H9 (cell line): ENCODE data around the gene TMEFF2. TPM values are rescaled to one million over a fixed set of nuclear protein-coding genes. Genes with fewer than 3 reads are reported as not detected.

Experiments used
- DNase-seq: peaks from one replicate; pipeline ENCODE4 v3.0.0-alpha.2; 2017
- H2AFZ ChIP-seq: one replicate; pipeline ENCODE4 v1.6.1; 2013; ENCODE audit warnings: mild to moderate bottlenecking, low read length, control low read depth, moderate library complexity
- H2AK5ac ChIP-seq: 2 replicates; pipeline ENCODE4 v1.6.1; 2013; ENCODE audit warnings: low read length, control low read depth, mixed read lengths; ENCODE audit not compliant: insufficient read length
- H2BK120ac ChIP-seq: one replicate; pipeline ENCODE4 v1.6.1; 2013; ENCODE audit warnings: low read depth, mild to moderate bottlenecking, low read length, control low read depth, inconsistent platforms; ENCODE audit not compliant: poor library complexity, severe bottlenecking
- H2BK12ac ChIP-seq: 2 replicates; pipeline ENCODE4 v1.6.1; 2013; ENCODE audit warnings: low read length, control low read depth, mixed read lengths, low read depth; ENCODE audit not compliant: insufficient read length
- H2BK15ac ChIP-seq: 2 replicates; pipeline ENCODE4 v1.6.1; 2013; ENCODE audit warnings: low read depth, low read length, control low read depth
- H2BK20ac ChIP-seq: one replicate; pipeline ENCODE4 v1.6.1; 2013; ENCODE audit warnings: low read depth, mild to moderate bottlenecking, low read length, control low read depth, inconsistent platforms; ENCODE audit not compliant: poor library complexity, severe bottlenecking
- H2BK5ac ChIP-seq: 2 replicates; pipeline ENCODE4 v1.6.1; 2013; ENCODE audit warnings: low read length, control low read depth, mixed read lengths; ENCODE audit not compliant: insufficient read length
- H3K14ac ChIP-seq: 2 replicates; pipeline ENCODE4 v1.6.1; 2013; ENCODE audit warnings: low read length, control low read depth; ENCODE audit not compliant: insufficient read depth
- H3K18ac ChIP-seq: 2 replicates; pipeline ENCODE4 v1.6.1; 2013; ENCODE audit warnings: low read depth, mild to moderate bottlenecking, mixed read lengths, low read length, control low read depth; ENCODE audit not compliant: insufficient read length
- H3K23ac ChIP-seq: 2 replicates; pipeline ENCODE4 v1.6.1; 2013; ENCODE audit warnings: low read length, control low read depth, mixed read lengths, low read depth; ENCODE audit not compliant: insufficient read length
- H3K23me2 ChIP-seq: 2 replicates; pipeline ENCODE4 v1.6.1; 2013; ENCODE audit warnings: low read depth, mild to moderate bottlenecking, mixed read lengths, low read length, control low read depth; ENCODE audit not compliant: insufficient read length, poor library complexity, severe bottlenecking
- H3K27ac ChIP-seq: 2 replicates; pipeline ENCODE4 v1.5.1; 2013; ENCODE audit warnings: low read length, control low read depth, mixed read lengths, low read depth; ENCODE audit not compliant: insufficient read length
- H3K27me3 ChIP-seq: 2 replicates; pipeline ENCODE4 v1.6.1; 2013; ENCODE audit warnings: low read length, control low read depth, inconsistent platforms; ENCODE audit not compliant: insufficient read depth
- H3K4ac ChIP-seq: 2 replicates; pipeline ENCODE4 v1.6.1; 2013; ENCODE audit warnings: low read depth, mild to moderate bottlenecking, control low read depth, inconsistent platforms, low read length, moderate library complexity
- H3K4me1 ChIP-seq: 2 replicates; pipeline ENCODE4 v1.6.1; 2013; ENCODE audit warnings: low read length, control low read depth, inconsistent platforms; ENCODE audit not compliant: insufficient read depth
- H3K4me2 ChIP-seq: 2 replicates; pipeline ENCODE4 v1.6.1; 2013; ENCODE audit warnings: low read length, control low read depth, mixed read lengths; ENCODE audit not compliant: insufficient read length, insufficient read depth
- H3K56ac ChIP-seq: 2 replicates; pipeline ENCODE4 v1.6.1; 2013; ENCODE audit warnings: low read depth, mild to moderate bottlenecking, mixed read lengths, low read length, control low read depth; ENCODE audit not compliant: insufficient read length
- H3K79me1 ChIP-seq: 2 replicates; pipeline ENCODE4 v1.6.1; 2013; ENCODE audit warnings: low read depth, mild to moderate bottlenecking, moderate library complexity, low read length, control low read depth, inconsistent platforms; ENCODE audit not compliant: insufficient read depth, poor library complexity, severe bottlenecking
- H3K79me2 ChIP-seq: 2 replicates; pipeline ENCODE4 v1.6.1; 2013; ENCODE audit warnings: low read length, control low read depth, inconsistent platforms; ENCODE audit not compliant: insufficient read depth
- H3K9ac ChIP-seq: 2 replicates; pipeline ENCODE4 v1.6.1; 2013; ENCODE audit warnings: low read length, control low read depth, mixed read lengths; ENCODE audit not compliant: insufficient read length; ENCODE audit errors: extremely low read depth
- H3K9me3 ChIP-seq: one replicate; pipeline ENCODE4 v1.6.1; 2013; ENCODE audit warnings: low read depth, low read length, inconsistent platforms; ENCODE audit not compliant: control insufficient read depth
- H3T11ph ChIP-seq: one replicate; pipeline ENCODE4 v1.6.1; 2013; ENCODE audit warnings: mild to moderate bottlenecking, low read length, control low read depth, inconsistent platforms
- H4K20me1 ChIP-seq: one replicate; pipeline ENCODE4 v1.6.1; 2013; ENCODE audit not compliant: control insufficient read depth, insufficient read length, insufficient read depth
- H4K5ac ChIP-seq: 2 replicates; pipeline ENCODE4 v1.6.1; 2013; ENCODE audit warnings: low read depth, mild to moderate bottlenecking, mixed read lengths, low read length, control low read depth; ENCODE audit not compliant: insufficient read length
- H4K8ac ChIP-seq: replicated peaks from 2 replicates; pipeline ENCODE4 v1.6.1; 2013; ENCODE audit warnings: low read length, control low read depth, mixed read lengths, low read depth; ENCODE audit not compliant: insufficient read length
- H4K91ac ChIP-seq: 2 replicates; pipeline ENCODE4 v1.6.1; 2013; ENCODE audit warnings: low read depth, mild to moderate bottlenecking, moderate library complexity, mixed read lengths, low read length, control low read depth; ENCODE audit not compliant: insufficient read length
- H3K27ac Mint-ChIP-seq, 3 experiments: 2 replicates in 2 of 3; 3 replicates in 1 of 3; pipeline ENCODE4 v1.8.0; 2020 to 2021; ENCODE audit warnings: mixed read lengths in 3 of 3, mild to moderate bottlenecking in 1 of 3, moderate library complexity in 1 of 3
- H3K27me3 Mint-ChIP-seq: 2 replicates; pipeline ENCODE4 v1.8.0; 2021; ENCODE audit warnings: low read depth, mild to moderate bottlenecking, moderate library complexity, mixed read lengths
- H3K36me3 Mint-ChIP-seq, 3 experiments: 2 replicates in 2 of 3; 3 replicates in 1 of 3; pipeline ENCODE4 v1.8.0; 2020 to 2021; ENCODE audit warnings: low read depth in 3 of 3, mixed read lengths in 3 of 3; ENCODE audit not compliant: insufficient read depth in 1 of 3
- H3K4me1 Mint-ChIP-seq, 2 experiments: 2 replicates each; pipeline ENCODE4 v1.8.0; 2020; ENCODE audit warnings: mixed read lengths in 2 of 2
- H3K4me3 Mint-ChIP-seq, 2 experiments: 2 replicates in 1 of 2; 3 replicates in 1 of 2; pipeline ENCODE4 v1.8.0; 2020 to 2021; ENCODE audit warnings: mild to moderate bottlenecking in 2 of 2, mixed read lengths in 2 of 2, moderate library complexity in 1 of 2
- H3K9me3 Mint-ChIP-seq, 2 experiments: 2 replicates in 1 of 2; 3 replicates in 1 of 2; pipeline ENCODE4 v1.8.0; 2020; ENCODE audit warnings: mild to moderate bottlenecking in 2 of 2, mixed read lengths in 2 of 2, moderate library complexity in 1 of 2
- CTCF ChIP-seq: fragments of 200-600 bp; sonication (generic); conservative IDR thresholded peaks from 3 replicates; pipeline ENCODE4 v1.8.0; 2021; ENCODE audit warnings: antibody characterized with exemption, mild to moderate bottlenecking
- WGBS: extraction: QIAGEN DNeasy Blood & Tissue Kit; methylation state at CpG from one replicate; pipeline ENCODE4 v1.1.7; 2013; ENCODE audit warnings: missing lambda C conversion rate, low lambda C conversion rate, mixed read lengths; ENCODE audit not compliant: insufficient read length; ENCODE audit errors: extremely low coverage; 5-methylcytosine and 5-hydroxymethylcytosine counted together
- total RNA-seq: library from RNA; stranded (reverse); gene quantifications from 2 replicates; pipeline ENCODE4 v1.2.1, GENCODE V29; 2021

TMEFF2 gene
- total RNA-seq, 1 experiment from 2014 or later: 0.39 TPM

DNA sequence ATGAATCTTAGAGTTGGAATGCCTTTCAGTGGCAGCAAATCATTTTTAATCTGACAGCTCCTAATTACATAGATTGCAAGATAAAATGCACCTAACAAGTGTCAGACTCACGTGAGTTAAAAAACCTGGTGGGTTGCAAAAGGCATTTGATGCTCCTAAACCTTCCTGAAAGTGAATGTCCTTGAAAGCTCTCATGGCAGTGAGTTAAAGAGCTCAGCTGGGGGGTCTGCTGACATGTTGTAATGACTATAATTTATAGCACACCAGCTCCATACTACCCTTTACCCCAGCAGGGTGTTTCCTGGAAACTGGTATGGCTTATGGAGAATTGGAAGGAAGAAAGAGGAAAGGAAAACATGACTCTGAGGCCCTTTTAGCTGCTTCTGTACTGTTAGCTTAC lies 256.0 kb downstream of the TMEFF2 start:
- Histone ChIP-seq H3K56ac (no peak overlapping the region), H2AFZ (no peak overlapping the region), H3K23ac (no peak overlapping the region), H2BK120ac (no peak overlapping the region), H3K9ac (no peak overlapping the region), H4K20me1 (no peaks in the 10 kb centered on the region), H3K4me1 (0 out of 2 replicates have a peak, but pooled peaks cover 2% of the 10 kb centered on the region), H3K9me3 (no peaks in the 10 kb centered on the region), H4K91ac (no peak overlapping the region), H2BK5ac (no peak overlapping the region), H3K79me1 (no peaks in the 10 kb centered on the region), H3K23me2 (no peaks in the 10 kb centered on the region), H3K4me2 (no peak overlapping the region), H3K18ac (no peak overlapping the region), H2BK12ac (no peak overlapping the region), H3K27ac (no peak overlapping the region), H3K79me2 (no peaks in the 10 kb centered on the region), H4K5ac (no peak overlapping the region), H2AK5ac (no peak overlapping the region), H3K4ac (no peak overlapping the region), H3T11ph (no peak overlapping the region), H2BK15ac (no peak overlapping the region), H3K27me3 (no peaks in the 10 kb centered on the region), H2BK20ac (no peak overlapping the region), H3K14ac (no peak overlapping the region), H4K8ac (no peak overlapping the region)
- DNase-seq: no peak
- Mint-ChIP-seq H3K36me3 (no peaks in the 10 kb centered on the region), H3K27ac (no peak overlapping the region; a peak in 1 of 7 replicates), H3K4me3 (no peak overlapping the region), H3K27me3 (no peaks in the 10 kb centered on the region), H3K4me1 (peaks cover 16 to 18% of the 10 kb centered on the region in 2 experiments), H3K9me3 (no peaks in the 10 kb centered on the region)
- WGBS: no CpG with 5 or more reads among the region's 1 CpG
- no peak for TF ChIP-seq CTCF
